Lower lobe of right lung (tissue), 2 donors: ENCODE measurements around the gene SLC24A3. TPM values are rescaled to one million over a fixed set of nuclear protein-coding genes. Genes with fewer than 3 reads are reported as not detected.

Experiments used
- ATAC-seq, 2 donors: fragments of 200-7000 bp; cut with Tn5 transposase; one replicate each; pipeline ENCODE4 v1.9.1; 2020 to 2022; ENCODE audit warnings: mild to moderate bottlenecking in 2 of 2, moderate library complexity in 2 of 2
- DNase-seq: peaks from one replicate; pipeline ENCODE4 v3.0.0-alpha.2; 2020
- H3K27ac ChIP-seq: fragments of 200-600 bp; one replicate; pipeline ENCODE4 v1.8.0; 2022
- H3K27me3 ChIP-seq: fragments of 200-600 bp; one replicate; pipeline ENCODE4 v1.8.0; 2022; ENCODE audit warnings: low read depth
- H3K36me3 ChIP-seq: fragments of 200-600 bp; one replicate; pipeline ENCODE4 v1.8.0; 2022; ENCODE audit warnings: mild to moderate bottlenecking
- H3K4me1 ChIP-seq: fragments of 200-600 bp; one replicate; pipeline ENCODE4 v1.8.0; 2022
- H3K4me3 ChIP-seq: fragments of 200-600 bp; one replicate; pipeline ENCODE4 v1.8.0; 2022; ENCODE audit warnings: mild to moderate bottlenecking
- H3K9me3 ChIP-seq: fragments of 200-600 bp; one replicate; pipeline ENCODE4 v1.8.0; 2022
- intact Hi-C: fragments of 100-400 bp; cut with DNase I; formaldehyde crosslinking; loops from one replicate; pipeline ENCODE4 v1.11.0; 2022
- total RNA-seq: library from RNA; stranded (reverse); fragmentation: NEBNext Ultra II Directional; extraction: Animal tissue kit (Norgen Biotek cat#: 25700); gene quantifications from one replicate; pipeline ENCODE4 v1.2.1, GENCODE V29; 2021
- TF ChIP-seq, protein P1 (sequence below): fragments of 200-600 bp; IDR thresholded peaks from one replicate; pipeline ENCODE4 v1.8.0; 2022; ENCODE audit warnings: antibody characterized with exemption, mild to moderate bottlenecking
- donor health status: DM: no; HTN: yes; CAD: no; lungs with severe emphysema.

Gene SLC24A3
- total RNA-seq, 1 donor from 2014 or later, result 7.9 TPM

DNA sequence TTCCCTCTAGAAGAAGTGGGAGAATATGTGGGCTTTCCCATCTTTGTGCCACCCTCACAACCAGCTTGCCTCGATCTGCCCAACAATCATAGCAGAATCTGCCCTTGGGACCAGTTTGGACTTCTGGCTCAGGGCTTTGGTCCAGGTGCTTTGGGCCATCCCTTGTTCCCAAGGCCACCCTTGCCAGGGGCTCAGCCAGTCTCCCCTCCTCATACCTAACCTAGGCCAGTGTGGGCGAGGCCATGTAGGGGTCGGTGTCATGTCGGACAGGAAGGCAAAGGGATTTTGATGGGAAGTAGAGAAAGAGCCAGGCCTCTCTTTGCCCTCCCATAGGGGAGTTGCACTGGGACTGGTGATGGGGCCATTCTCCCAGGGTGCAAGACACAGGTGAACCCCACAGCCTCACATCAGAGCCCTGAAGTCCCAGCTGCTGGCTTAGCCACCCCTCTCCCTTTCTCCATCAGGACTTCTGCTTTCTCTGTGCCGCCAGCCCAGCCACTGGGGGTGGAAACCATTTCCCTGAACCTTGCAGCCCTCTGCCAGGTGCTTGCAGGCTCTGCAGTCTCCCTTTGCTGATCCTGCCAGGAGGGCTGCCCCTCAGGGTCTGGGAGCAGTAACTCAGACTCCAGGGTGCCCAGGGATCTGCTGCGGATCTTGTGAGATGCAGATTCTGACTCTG, 60.7 kb downstream of the SLC24A3 start:
- TF ChIP-seq, protein P1, sequence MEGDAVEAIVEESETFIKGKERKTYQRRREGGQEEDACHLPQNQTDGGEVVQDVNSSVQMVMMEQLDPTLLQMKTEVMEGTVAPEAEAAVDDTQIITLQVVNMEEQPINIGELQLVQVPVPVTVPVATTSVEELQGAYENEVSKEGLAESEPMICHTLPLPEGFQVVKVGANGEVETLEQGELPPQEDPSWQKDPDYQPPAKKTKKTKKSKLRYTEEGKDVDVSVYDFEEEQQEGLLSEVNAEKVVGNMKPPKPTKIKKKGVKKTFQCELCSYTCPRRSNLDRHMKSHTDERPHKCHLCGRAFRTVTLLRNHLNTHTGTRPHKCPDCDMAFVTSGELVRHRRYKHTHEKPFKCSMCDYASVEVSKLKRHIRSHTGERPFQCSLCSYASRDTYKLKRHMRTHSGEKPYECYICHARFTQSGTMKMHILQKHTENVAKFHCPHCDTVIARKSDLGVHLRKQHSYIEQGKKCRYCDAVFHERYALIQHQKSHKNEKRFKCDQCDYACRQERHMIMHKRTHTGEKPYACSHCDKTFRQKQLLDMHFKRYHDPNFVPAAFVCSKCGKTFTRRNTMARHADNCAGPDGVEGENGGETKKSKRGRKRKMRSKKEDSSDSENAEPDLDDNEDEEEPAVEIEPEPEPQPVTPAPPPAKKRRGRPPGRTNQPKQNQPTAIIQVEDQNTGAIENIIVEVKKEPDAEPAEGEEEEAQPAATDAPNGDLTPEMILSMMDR, result no peak
- Histone ChIP-seq H3K4me3 (no peak overlapping the region), H3K36me3 (no peaks in the 10 kb centered on the region), H3K4me1 (peaks cover 19% of the 10 kb centered on the region), H3K9me3 (no peaks in the 10 kb centered on the region), H3K27ac (no peak overlapping the region), H3K27me3 (no peaks in the 10 kb centered on the region)
- intact Hi-C loops, result no loop called here
- DNase-seq, result no peak
- ATAC-seq, result no peak

DNA sequence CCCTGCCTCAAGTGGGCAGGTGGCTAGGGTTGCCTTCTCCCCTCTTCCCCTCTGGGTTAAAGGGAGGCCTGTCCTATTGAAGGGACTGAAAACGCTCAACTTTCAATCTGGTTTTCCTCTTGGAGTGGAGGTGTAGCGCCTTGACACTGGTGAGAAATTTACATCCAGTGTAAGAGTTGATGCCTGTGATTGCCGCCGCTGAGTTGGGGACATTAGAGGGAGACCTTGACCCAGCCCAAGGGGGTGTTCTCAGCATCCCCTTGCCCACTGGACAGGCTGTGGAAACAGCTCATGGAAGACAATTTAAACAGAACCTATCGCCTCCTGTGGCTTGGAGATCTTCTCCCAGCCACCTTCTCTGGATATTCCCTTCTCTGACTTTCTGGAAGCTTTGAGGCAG, 61.6 kb downstream of the SLC24A3 start:
- intact Hi-C loops, result no loop called here
- peaks cover 19% of the 10 kb centered on the region for H3K4me1 ChIP-seq
- H3K9me3 ChIP-seq, result no peaks in the 10 kb centered on the region
- no peak overlapping the region for H3K4me3 ChIP-seq
- TF ChIP-seq, protein P1, result no peak
- H3K27ac ChIP-seq, result peak overlapping the region; percentile 6
- ATAC-seq (no peak), DNase-seq (no peak)
- no peaks in the 10 kb centered on the region for H3K27me3 ChIP-seq
- H3K36me3 ChIP-seq, result no peaks in the 10 kb centered on the region

DNA sequence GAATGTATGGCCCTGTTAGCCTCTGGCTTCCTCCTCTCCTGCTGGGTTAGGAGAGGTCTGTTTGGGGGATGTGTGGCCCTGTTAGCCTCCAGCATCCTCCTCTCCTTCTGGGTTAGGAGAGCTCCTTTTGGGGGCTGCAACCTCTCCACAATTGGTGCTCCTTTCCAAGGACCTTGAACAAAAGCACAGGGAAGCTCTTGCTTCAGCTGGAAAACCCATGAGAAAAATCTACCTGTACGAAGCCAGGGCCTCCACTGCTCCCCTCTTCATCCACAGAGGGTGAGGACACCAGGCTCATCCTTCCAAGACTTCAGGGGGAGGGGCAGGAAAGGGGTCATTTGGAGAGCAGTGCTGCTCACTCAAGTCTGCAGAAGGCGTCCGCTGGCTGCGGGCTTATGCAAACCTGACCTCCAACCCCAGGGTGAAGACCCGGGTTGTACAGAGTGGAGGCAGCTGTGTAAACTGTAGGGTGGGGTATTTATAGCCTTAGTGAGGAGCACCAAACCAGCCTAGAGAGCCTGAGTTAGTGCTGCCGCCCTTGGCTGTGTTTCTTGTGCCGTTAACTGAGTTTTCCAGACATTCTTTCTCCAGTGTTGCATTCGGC, 62.1 kb downstream of the SLC24A3 start:
- TF ChIP-seq, protein P1, result no peak
- Histone ChIP-seq H3K9me3 (no peaks in the 10 kb centered on the region), H3K36me3 (no peaks in the 10 kb centered on the region), H3K27ac (peak overlapping the region; percentile 44), H3K4me3 (no peak overlapping the region), H3K4me1 (peaks cover 19% of the 10 kb centered on the region), H3K27me3 (no peaks in the 10 kb centered on the region)
- no peak for DNase-seq
- intact Hi-C loops, result no loop called here
- ATAC-seq, result peak; percentile 28 to 54

DNA sequence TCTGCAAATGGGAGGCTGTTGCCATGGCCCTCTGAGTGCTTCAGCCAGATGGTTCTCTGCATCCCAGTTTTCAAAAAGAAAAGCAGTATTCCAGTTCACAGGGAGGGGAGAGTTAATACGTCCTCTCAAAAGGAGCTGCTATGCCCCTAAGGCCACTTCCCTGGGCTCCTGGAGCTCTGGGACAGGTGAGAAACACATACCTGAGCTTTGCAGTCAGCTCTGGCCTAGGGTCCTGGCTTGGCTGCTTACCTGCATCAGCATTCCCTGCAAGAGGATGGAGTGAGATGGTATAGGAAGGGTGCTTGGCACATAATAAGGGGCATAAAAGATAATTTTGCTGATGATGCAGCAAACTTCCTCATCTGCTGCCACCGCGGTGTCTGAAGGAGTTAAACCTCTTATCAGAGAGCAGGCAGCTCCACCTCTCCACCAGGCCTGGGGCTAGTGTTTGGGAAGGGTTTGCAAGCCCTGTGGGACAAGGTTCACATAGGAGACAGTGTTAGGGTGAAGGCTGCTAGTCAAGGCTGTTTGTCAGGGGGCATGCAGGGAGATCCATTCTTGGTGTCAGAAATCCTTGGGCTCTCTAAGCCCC, 62.7 kb downstream of the SLC24A3 start:
- no peaks in the 10 kb centered on the region for H3K27me3 ChIP-seq
- no peak overlapping the region for H3K4me3 ChIP-seq
- DNase-seq, result no peak
- TF ChIP-seq, protein P1, result no peak
- peaks cover 19% of the 10 kb centered on the region for H3K4me1 ChIP-seq
- intact Hi-C loops, result no loop called here
- no peaks in the 10 kb centered on the region for H3K9me3 ChIP-seq
- no peaks in the 10 kb centered on the region for H3K36me3 ChIP-seq
- ATAC-seq, result no peak
- peak overlapping the region; percentile 44 for H3K27ac ChIP-seq

DNA sequence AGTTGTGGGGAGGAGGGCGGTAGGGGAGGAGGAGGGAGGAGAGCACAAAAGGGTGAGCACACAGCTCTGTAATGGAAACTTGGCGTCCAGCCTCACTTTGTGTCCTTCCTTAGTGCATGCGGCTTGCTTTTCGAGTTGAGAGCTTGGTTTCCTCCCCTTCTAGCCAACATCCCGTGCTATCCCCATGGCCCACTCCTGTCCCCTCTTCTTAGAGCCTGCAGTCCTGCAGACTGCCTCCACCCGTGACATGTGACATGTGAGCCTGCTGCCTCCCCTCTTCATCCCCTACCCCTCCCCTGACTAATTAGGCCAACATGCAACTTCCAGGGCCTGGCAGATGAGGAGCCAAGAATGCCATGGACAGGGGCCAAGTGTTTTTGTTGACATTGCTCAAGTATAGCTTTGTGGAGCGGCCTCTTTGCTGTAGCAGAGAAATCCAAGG, 63.2 kb downstream of the SLC24A3 start:
- TF ChIP-seq, protein P1, result no peak
- intact Hi-C loops, result no loop called here
- Histone ChIP-seq H3K9me3 (no peaks in the 10 kb centered on the region), H3K27ac (peak overlapping the region; percentile 44), H3K4me3 (no peak overlapping the region), H3K36me3 (no peaks in the 10 kb centered on the region), H3K4me1 (peaks cover 19% of the 10 kb centered on the region), H3K27me3 (no peaks in the 10 kb centered on the region)
- ATAC-seq (peak; percentile 80 to 83), DNase-seq (peak; percentile 56)
